GM13976 (cell line): ENCODE data around the gene DLD.

Source experiments
- DNase-seq: peaks from one replicate; pipeline ENCODE4 v3.0.0; 2012; ENCODE audit warnings: low spot score
- in situ Hi-C: fragments of 300-500 bp; cut with MboI; formaldehyde crosslinking; loops from one replicate; pipeline ENCODE4 v1.12.0; 2022; ENCODE audit warnings: low sequenced_read_pairs, mixed read lengths, inconsistent platforms; ENCODE audit not compliant: unreplicated experiment
- TF ChIP-seq, protein P1 (sequence below): IDR thresholded peaks from 2 replicates; pipeline ENCODE4 v1.5.1; 2012; ENCODE audit warnings: borderline replicate concordance, mild to moderate bottlenecking; ENCODE audit not compliant: insufficient read depth; ENCODE audit errors: extremely low read depth, missing control alignments, control extremely low read depth

Gene DLD

DNA sequence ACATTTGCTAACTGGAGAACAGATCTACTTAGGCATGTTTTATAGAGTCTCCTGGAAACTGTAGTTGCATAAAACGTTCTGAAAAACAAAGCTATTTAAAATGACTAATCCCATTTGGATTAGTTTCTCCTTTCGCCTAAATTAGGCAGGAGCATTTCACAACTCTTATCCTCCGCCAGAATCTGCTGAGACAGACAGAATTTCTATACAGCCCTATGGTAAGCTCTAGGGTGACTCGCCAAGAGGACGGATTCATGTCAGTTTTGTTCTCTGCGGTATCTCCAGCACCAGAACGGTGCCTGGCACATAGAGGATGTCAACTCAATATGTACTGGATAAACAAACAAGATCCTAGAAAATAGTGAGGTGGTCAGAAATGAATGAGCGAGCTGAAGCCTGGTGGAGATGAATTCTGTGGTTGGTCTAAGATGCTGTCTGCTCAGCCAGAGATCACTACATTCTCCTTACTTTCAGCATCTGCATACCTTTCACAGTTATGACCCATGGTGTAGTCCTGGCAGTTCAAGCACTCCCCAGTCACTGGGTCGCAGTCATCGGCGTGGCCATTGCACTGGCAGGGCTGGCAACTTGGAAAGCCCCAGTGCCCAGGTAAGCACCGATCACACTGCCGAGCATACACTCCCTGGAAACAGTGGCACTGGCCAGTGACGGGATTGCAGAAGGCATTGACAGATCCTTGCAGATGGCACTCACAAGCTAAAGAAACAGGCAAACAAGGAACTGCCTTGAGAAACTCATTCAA, 68.0 kb downstream of the DLD start:
- DNase-seq: no peak
- TF ChIP-seq, protein P1, sequence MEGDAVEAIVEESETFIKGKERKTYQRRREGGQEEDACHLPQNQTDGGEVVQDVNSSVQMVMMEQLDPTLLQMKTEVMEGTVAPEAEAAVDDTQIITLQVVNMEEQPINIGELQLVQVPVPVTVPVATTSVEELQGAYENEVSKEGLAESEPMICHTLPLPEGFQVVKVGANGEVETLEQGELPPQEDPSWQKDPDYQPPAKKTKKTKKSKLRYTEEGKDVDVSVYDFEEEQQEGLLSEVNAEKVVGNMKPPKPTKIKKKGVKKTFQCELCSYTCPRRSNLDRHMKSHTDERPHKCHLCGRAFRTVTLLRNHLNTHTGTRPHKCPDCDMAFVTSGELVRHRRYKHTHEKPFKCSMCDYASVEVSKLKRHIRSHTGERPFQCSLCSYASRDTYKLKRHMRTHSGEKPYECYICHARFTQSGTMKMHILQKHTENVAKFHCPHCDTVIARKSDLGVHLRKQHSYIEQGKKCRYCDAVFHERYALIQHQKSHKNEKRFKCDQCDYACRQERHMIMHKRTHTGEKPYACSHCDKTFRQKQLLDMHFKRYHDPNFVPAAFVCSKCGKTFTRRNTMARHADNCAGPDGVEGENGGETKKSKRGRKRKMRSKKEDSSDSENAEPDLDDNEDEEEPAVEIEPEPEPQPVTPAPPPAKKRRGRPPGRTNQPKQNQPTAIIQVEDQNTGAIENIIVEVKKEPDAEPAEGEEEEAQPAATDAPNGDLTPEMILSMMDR: no peak
- in situ Hi-C loops: no loop called here

DNA sequence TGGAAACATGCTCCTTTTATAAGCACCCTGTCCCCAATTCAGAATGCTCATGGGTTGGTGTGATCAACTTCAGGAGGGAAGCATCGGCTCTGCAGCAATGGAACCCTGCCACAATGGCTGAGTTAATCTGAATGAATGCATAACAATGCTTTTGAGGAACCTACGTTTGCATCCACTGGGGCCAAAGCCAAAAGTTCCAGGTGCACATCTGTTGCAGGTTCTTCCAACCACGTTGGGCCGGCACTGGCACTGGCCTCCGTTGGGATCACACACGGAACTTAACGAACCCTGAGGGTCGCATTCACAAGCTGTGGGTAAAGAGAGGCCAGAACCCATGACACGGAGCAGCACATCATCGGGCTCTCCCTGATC, 68.5 kb downstream of the DLD start:
- in situ Hi-C loops: no loop called here
- no peak for DNase-seq
- TF ChIP-seq, protein P1: no peak

DNA sequence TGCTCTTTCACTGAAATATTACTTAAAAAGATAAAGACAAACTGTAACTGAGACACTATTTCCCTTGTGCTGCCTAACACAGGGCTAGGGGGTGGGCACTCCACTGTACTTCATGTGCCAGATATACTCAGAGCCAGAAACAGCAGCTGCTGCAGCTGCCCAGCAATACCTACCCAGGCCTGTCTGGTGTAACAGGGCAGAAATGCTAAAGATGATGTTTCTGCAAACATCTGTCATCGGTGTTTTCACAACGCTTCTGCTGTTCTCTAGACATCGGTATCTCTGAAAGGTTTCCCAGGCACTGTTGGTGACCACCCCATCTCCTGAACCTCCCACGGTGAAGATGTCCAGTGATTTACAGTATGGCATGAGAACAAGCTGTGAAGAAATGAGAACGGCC, 69.3 kb downstream of the DLD start:
- in situ Hi-C loops: no loop called here
- no peak for DNase-seq
- TF ChIP-seq, protein P1: no peak

DNA sequence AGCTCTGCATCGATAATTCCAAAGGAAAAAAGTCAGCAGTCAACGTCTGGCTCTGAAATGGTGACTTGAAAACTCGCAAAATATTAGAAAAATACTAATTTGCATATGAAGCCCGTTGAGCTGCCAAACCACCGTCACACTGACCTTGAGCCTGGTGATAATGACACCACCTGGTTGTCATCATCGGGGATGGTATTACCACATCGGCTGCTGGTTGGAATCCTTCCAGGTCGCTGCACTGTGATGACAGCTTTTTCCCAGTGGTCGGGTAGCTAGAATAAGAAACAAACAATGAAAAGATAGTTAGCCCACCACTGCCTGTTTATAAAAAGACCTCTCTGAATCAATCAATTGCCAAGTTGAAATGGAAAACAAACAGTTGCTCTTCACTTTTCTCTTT, 70.4 kb downstream of the DLD start:
- TF ChIP-seq, protein P1: no peak
- no peak for DNase-seq
- in situ Hi-C loops: no loop called here

DNA sequence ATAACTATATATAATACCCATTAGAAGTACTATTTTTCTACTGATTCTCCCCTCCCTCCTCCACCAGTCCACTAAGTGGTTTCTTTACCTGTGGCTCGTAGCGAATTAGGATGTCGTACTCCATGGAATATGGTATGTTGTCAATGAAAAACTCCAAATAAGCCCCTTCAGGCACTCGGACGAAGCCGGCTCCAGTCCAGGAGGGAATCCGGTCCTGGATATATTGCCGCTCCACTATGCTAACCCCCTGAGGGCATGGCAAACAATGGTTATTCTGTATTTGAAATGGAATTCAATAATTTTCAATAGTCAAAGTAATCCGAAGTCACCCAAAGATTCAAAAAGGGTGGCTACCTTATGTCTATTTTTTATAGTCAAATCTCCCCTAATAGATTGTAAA, 71.8 kb downstream of the DLD start:
- no peak for DNase-seq
- in situ Hi-C loops: no loop called here
- TF ChIP-seq, protein P1: no peak

DNA sequence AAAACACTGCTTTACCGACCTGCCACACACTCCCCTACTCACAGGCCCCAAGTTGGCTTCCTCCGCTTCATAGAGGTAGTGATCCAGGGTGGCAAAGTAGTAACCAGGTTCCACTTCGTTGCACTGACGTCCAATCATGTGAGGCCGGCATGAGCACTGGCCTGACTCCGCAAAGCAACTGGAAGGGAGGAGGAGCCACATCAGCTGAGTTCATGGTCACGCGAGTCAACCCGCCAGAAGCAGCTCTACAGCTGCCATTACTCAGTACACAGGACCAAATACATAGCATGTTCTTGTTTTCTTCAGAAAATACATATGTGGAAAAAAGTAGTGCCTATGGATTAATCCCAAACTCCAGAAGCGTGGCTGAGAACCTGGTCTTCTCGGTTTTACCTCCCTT, 73.5 kb downstream of the DLD start:
- no peak for DNase-seq
- TF ChIP-seq, protein P1: no peak
- in situ Hi-C loops: no loop called here

DNA sequence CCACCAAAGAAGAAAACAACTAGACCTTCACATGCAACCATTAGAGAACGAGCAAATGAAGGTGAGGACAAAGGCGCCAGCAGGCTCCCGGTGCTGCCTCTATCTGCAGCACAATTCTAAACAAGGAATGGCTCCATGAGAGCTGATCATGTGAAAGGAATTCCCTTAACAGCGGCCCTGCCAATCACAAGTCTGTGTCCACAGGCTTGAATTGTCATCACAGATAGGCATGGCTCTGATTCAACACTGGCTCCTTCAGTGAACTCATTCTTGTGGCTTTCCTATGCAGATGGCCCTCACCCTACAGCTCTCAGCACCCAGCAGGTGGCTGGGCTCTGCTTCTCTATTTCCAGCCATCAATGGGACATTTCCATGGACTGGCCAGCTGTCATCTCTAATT, 75.7 kb downstream of the DLD start:
- TF ChIP-seq, protein P1: no peak
- in situ Hi-C loops: no loop called here
- no peak for DNase-seq
